Fibroblast of skin of left quadriceps (primary cell): ENCODE measurements around the gene IER5L.
A peak's percentile ranks its signal among the peaks of the same experiment; 100 is the strongest.
"Not testable (repeated sequence)": the region's sequence is repeated elsewhere in the genome, so short reads cannot be mapped to it uniquely, and the experiment has no call there.

Source experiments
- DNase-seq, 2 experiments: peaks; one replicate each; pipeline ENCODE4 v3.0.0-alpha.2; 2013; ENCODE audit warnings: low read depth in 2 of 2

Gene IER5L

GRCh38 chr9:129178568-129179382 lies 714 bp upstream of the IER5L start:
- no peak for DNase-seq

- no peak for DNase-seq
Observed at GRCh38 chr9:129177443-129177790, 644 bp downstream of the IER5L start.

GRCh38 chr9:129176701-129177442 lies 1.2 kb downstream of the IER5L start:
- DNase-seq, result no peak

- DNase-seq, result peak; percentile 84
Observed at GRCh38 chr9:129175825-129176633, 2.0 kb downstream of the IER5L start.

- DNase-seq, result no peak
Observed at GRCh38 chr9:129175515-129175824, 2.6 kb downstream of the IER5L start.

GRCh38 chr9:129174724-129175514 lies 3.1 kb downstream of the IER5L start:
- peak; percentile 90 for DNase-seq

GRCh38 chr9:129174102-129174723 lies 3.8 kb downstream of the IER5L start:
- DNase-seq, result peak; percentile 86 to 88

GRCh38 chr9:129173296-129174101 lies 4.6 kb downstream of the IER5L start:
- DNase-seq, result no peak

- DNase-seq, result no peak
Observed at GRCh38 chr9:129172816-129173215, 5.2 kb downstream of the IER5L start.

GRCh38 chr9:129171993-129172751 lies 5.9 kb downstream of the IER5L start:
- DNase-seq, result no peak

GRCh38 chr9:129170229-129170628 lies 7.8 kb downstream of the IER5L start:
- DNase-seq, result no peak

- DNase-seq, result peak in 1 of 2 experiments; percentile 33
Observed at GRCh38 chr9:129166623-129167557, 11.2 kb downstream of the IER5L start.

GRCh38 chr9:129165198-129165597 lies 12.9 kb downstream of the IER5L start:
- DNase-seq, result no peak

GRCh38 chr9:129164246-129164930 lies 13.7 kb downstream of the IER5L start:
- DNase-seq, result no peak

- DNase-seq, result no peak
Observed at GRCh38 chr9:129163753-129164152, 14.3 kb downstream of the IER5L start.

- DNase-seq, result not testable (repeated sequence)
Observed at GRCh38 chr9:129163198-129163670, 14.8 kb downstream of the IER5L start.

GRCh38 chr9:129162497-129163197 lies 15.4 kb downstream of the IER5L start:
- DNase-seq, result no peak
